ENCODE measurements around the gene MAFG.

MAFG gene

GRCh38 chr17:81927653-81928543 lies at the start of gene MAFG:
MAFG (minus strand) TSS chr17:81927735; CDS start chr17:81923185, 4,550 bp downstream.
- peak; percentile 81 to 97 for DNase-seq

DNA sequence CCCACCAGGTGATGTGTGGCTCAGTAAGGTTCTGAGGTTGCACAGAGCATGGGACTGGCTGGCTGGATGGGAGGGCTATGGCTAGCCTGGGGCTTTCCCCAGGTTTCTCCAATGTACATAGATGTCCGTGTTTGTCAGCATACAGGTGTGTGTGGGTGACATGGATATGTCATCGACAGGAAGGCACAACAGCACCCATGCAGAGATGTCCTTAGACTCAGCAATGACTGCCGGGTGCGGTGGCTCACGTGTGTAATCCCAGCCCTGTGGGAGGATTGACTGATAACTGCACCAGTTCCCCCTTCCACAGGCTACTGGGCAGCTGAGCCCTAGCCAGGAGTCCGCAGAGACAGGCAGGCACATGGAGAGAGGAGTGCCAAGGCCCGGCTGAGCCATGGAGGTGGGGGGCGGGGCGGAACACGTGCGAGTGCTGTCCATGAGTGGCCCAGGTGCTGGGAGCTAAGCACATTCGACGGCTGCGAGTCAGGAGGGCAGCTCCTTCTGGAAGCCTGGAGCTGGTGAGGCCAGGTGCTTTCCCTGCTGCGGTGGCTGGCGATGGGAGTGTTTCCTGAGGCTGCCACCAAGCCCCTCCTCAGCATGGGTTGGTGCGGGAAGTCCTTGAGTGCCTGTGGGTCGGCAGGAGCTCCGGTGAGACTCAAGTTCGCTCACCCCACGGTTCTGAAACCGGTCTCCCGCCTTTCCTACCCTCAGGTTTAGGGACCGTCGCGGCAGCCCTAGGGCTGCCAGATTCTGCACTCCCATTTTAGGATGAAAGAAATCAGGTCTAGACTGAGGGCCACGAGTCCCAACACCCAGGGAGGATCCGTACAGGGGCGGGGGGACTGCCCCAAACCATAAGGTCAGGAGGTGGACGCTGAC lies 49.0 kb upstream of the MAFG start:
- peak; percentile 44 to 64 for DNase-seq

DNA sequence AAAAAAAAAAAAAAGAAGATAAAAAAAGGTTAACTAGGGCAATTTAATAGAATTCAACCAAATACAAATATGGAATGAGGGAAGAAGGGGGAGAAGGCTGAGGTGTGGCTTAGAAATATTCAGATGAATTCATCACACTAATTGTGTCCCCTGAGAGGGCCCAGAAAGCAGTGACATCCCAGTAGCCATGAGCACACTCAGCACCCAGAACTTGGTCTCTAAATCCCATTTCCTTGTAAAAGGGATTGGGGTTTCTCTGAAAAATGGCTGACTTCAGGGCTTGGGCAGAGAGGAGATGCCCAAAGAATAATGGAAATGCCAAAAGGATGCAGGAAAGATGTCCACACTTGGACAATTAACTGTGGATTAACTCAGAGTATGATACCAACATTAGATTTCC lies 45.9 kb upstream of the MAFG start:
- no peak for DNase-seq

DNA sequence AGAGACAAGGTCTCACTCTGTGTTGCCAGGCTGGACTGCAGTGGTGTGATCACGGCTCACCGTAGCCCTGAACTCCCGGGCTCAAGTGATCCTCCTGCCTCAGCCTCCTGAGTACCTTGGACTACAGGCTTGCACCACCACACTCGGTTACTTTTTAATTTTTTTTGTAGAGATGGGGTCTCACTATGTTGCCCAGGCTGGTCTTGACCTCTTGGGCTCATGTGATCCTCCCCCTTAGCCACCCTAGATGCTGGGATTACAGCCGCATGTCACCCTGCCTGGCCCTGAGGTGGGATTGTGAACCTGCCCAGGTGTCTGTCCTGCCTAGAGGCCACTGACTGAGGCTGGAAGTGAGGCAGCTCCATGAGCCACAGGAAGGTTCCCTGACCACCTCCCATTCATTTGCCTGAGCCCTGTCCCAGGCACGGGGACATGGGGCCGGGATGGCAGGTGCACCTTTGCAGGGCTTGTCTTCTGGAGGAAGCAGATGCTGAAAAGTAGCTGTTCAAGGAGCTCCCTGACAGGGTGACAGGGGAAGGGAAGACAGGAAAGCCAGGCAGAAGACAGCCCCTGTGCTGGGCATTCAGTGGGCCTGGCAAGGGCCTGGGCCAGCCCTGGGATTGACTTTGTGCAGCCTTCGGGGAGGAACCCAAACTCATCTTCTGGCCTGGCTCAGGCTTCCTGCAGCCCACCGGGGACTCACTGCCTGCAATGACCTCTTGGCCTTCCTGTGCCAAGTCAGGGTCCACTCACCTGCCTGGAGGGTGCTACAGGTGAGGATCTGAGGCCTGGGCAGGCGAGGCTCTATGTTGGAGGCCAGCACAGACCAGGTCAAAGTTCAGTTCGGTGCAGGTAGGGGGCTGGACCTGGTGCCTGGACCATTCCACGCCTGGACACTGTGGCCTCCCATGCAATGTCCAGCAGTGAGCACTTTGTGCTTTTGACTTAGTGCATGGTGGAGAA lies 41.6 kb upstream of the MAFG start:
- DNase-seq: no peak

DNA sequence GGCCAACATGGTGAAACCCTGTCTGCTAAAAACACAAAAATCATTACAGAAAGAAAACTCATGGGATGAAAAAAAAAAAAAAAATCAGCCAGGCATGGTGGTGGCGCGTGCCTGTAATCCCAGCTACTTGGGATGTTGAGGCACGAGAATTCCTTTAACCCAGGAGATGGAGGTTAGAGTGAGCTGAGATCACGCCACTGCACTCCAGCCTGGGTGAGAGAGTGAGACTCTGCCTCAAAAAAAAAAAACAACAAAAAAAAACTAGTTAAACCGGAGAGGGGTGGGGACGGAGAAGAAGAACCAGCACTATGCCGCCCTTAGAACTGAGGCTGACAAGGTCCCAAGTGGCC lies 40.8 kb upstream of the MAFG start:
- DNase-seq: no peak

- DNase-seq: peak; percentile 41 to 78
Measured at GRCh38 chr17:81967533-81968395, 40.2 kb upstream of the MAFG start.

DNA sequence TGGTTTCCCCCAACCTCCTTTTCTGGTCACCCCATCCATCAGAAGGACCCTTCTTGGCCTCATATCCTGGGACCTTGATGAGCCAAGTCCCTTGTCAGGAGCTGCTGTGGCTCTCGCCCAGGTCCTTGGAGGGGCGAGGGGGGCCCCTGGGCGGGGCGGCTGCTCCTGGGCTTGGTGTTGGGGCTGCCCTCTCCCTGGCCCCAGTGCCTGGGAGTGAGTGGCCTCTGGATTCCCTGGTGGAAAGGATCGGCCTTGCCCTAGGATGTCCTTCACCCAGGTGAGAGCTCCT lies 39.7 kb upstream of the MAFG start:
- no peak for DNase-seq

GRCh38 chr17:81966343-81967243 lies 39.1 kb upstream of the MAFG start:
- DNase-seq: peak in 1 of 2 experiments; percentile 58

- no peak for DNase-seq
Measured at GRCh38 chr17:81964081-81964849, 36.7 kb upstream of the MAFG start.

GRCh38 chr17:81962499-81963441 lies 35.2 kb upstream of the MAFG start:
- DNase-seq: peak in 1 of 2 experiments; percentile 24

DNA sequence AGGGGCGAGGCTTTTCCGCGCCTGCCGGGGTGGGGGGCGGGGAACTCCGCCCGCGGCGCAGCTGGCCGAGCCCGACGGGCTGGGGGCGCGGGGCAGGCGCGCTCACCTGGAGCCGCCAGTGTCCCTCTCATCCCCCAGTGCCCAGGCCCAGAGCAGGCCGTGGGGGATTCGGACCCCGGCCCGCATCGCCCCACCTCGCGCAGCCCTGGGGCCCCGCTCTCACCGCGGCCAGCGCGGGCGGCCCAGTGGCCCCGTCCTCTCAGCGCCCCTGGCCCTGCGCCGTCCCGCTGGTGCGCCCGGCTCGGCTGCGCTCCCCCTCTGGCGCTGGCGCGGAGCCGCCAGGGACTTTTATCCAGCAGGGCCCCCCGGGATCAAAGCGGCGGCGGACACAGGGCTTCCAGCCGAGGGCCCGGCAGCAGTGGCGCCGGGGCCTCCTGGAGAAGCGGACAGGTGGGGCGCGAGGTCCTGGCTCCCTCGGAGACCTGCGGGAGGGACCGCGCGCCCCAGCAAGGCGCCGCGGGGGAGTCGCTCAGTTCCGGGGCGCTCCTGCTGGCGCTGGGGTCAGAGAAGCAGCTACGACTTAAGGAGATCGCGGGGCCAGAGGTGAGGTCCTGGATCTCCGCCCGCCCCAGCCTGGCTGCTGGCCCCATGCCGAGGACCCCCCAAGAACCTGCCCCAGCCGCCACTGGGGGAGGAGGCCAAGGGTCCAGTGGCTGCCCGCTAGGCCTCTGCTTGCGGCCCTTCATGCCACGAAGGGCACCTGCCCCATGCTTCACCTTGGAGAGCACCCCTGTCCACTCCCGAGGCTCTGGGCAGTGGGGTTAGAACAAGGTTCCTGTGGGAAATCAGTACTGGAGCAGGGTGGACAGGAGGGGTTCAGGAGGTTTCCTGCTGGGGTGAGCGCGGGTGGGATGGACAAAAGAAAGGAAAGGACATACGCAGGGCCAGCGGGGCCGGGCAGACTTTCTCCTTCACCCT lies 34.3 kb upstream of the MAFG start:
- no peak for DNase-seq

DNA sequence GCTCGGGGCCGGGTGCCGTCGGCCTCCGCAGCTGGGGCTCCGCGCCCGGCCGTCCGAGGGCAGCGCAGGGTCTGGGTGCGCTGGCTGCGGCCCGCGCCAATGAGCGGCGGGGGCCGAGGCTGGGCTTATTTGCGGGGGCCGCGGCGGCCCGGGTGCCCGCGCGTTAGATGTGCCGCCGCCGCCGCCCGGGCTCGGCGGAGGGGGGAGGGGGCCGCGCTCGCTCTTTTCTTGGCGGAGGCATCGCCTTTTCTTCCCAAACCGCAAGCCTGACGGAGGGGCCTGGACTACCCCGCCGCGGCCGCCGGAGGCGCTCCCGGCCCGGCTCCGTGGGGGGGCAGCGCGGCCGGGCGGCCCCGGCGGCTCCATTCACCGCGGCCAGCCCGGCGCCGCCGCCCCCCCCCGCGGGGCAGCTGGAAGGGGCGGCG lies 33.6 kb upstream of the MAFG start, which contains the start of gene NOTUM:
NOTUM (minus strand) TSS at position 101 of the 425 bp plus-strand sequence. CDS start 278 bp downstream, outside the sequence.
- peak in 1 of 2 experiments; percentile 46 for DNase-seq

DNA sequence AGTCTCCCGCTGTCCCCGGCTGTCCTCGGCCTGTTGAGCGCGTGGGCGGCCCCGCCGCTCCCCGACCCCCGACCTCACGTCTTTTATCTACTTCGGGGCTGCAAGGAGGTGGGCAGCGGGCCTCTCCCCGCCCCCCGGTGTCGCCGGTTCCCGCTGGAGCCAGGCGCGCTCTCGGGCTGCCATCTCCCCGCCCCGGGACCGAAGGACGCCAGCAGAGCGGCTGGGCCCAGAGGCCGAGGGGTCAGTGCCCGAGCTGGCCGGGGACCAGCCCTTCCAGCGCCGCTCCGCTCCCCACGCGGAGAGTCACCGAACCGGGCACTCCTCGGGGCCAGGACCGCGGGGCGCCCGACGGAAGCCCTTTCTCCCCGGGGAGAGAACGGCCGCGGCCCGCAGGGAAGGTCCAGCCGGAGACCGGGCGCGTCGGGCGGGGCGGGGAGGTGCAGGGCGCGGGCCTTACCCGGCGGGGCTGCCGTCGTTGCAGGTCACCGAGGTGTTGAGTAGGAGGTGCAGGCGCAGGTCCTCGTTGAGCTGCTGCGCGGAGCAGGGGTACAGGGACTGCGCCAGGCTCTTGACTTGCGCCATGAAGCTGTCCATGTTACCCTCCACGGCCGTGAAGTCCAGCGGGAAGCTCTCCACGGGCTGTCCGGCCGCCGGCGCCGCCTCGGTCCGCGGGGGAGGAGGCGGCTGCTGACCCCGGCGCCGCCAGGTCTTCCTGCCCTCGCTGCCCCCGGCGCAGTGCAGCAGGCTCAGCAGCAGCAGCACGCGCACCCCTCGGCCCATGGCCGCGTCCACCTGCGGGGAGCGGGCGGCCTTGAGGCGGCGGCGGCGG lies 32.8 kb upstream of the MAFG start:
- peak in 1 of 2 experiments; percentile 46 for DNase-seq

- DNase-seq: peak in 1 of 2 experiments; percentile 76
Measured at GRCh38 chr17:81959362-81960129, 32.0 kb upstream of the MAFG start.

DNA sequence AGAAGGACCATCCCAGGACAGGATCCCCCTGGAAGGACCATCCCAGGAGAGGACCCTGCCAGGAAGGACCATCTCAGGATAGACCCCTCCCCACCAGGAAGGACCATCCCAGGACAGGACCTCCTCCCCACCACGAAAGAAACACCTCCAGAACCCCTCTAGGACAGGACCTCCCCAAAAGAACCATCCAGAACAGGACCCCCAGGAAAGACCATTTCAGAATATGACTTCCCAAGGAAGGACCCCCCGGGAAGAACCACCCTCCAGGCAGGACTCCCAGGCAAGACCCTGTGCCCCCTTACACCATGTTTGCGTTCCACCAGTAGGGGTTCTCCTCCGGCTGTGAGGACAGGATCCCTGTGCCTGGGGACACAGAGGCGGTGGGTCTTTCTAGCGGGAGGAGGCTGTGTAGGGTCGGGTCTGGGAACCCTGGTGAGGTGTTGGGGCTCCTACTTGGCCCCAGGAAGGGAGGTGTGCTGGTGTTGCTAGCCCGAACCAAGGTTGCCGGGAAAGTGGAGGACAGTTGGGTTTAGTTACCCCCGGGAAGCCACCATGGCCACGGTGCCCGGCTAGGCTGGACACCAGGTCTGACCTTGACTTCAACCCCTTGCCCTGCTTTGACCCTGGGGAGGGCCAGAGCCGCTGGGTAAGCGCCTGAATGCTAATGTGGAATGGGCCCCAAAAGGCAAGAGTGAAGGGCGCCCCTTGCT lies 31.3 kb upstream of the MAFG start:
- DNase-seq: no peak

Measured in NCI-H526 (cell line).